Large intestine (tissue), 3 donors: ENCODE measurements around the gene FARS2. TPM values are rescaled to one million over a fixed set of nuclear protein-coding genes. Genes with fewer than 3 reads are reported as not detected.
A peak's percentile ranks its signal among the peaks of the same experiment; 100 is the strongest.

Experiments used
- DNase-seq, 2 donors: peaks; one replicate each; pipeline versions ENCODE4 v3.0.0 to v3.0.0-alpha.2; 2013
- H3K27ac ChIP-seq: one replicate; pipeline ENCODE4 v1.5.1; 2013; ENCODE audit warnings: low read length
- H3K27me3 ChIP-seq: 2 replicates; pipeline ENCODE4 v1.6.1; 2013; ENCODE audit warnings: low read length; ENCODE audit not compliant: control insufficient read depth, insufficient read depth
- H3K36me3 ChIP-seq: 2 replicates; pipeline ENCODE4 v1.6.1; 2013; ENCODE audit warnings: low read length; ENCODE audit not compliant: control insufficient read depth, insufficient read depth
- H3K4me1 ChIP-seq: one replicate; pipeline ENCODE4 v1.6.1; 2013; ENCODE audit warnings: low read length; ENCODE audit not compliant: control insufficient read depth, insufficient read depth
- H3K4me3 ChIP-seq: one replicate; pipeline ENCODE4 v1.5.1; 2013; ENCODE audit warnings: low read length
- H3K9me3 ChIP-seq: one replicate; pipeline ENCODE4 v1.6.1; 2013; ENCODE audit warnings: mild to moderate bottlenecking, low read depth, low read length, moderate library complexity; ENCODE audit not compliant: control insufficient read depth
- WGBS: methylation state at CpG from one replicate; pipeline ENCODE4 v1.1.5; 2013; ENCODE audit warnings: low lambda C conversion rate; ENCODE audit not compliant: insufficient coverage; 5-methylcytosine and 5-hydroxymethylcytosine counted together
- polyA plus RNA-seq: library from polyadenylated mRNA; unstranded; fragments of 120-200 nt; gene quantifications from one replicate; pipeline ENCODE4 v1.2.1, GENCODE V29; 2013

Gene FARS2
- polyA plus RNA-seq, 1 donor = 14.3 TPM

DNA sequence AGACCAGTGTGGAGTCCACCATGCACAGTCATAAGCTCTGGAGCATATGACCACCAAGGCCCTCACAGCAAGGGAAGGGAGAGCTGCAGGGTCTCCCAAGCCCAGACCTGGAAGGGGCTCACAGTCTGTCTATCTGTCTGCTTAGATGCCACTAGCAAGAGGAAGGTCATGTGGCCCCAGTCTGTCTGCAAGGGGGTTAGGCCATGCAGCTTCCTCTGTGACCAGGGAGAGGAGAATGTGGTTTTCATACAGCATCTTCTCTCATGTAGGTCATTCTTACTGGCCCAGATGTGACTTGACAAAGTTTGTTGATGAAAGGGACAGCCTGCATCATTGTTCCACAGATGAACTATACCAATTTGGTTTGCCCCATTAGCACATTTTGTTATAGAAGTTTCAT is 260.8 kb downstream of the FARS2 start:
- no peaks in the 10 kb centered on the region for H3K4me1 ChIP-seq
- H3K27ac ChIP-seq = no peak overlapping the region
- DNase-seq = no peak
- no peaks in the 10 kb centered on the region for H3K9me3 ChIP-seq
- H3K4me3 ChIP-seq = no peak overlapping the region
- H3K27me3 ChIP-seq = no peaks in the 10 kb centered on the region
- no peaks in the 10 kb centered on the region for H3K36me3 ChIP-seq

DNA sequence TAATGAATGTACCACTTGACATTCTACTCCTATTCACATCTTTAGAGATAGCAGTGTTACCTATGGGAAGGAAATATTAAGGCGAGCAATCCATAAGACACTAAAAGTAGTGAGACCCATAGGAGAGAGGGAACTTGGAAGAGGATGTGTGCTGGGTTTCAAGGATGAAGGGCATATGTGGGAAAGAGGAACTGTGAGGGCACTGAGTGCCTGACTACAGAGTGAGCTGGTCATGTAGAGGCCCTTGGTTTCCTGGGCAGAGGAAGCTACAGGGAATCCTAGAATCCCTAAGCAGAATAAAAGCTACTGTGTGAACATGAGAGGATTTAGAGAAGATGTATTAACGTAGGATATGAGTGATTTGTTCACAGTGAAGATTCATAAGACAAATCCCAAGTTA is 262.8 kb downstream of the FARS2 start:
- Histone ChIP-seq H3K27ac (no peak overlapping the region), H3K36me3 (no peaks in the 10 kb centered on the region), H3K9me3 (no peaks in the 10 kb centered on the region), H3K4me3 (no peak overlapping the region), H3K27me3 (no peaks in the 10 kb centered on the region), H3K4me1 (no peaks in the 10 kb centered on the region)
- no peak for DNase-seq
- 100% methylated on average over 1 of the region's 2 CpGs for WGBS

DNA sequence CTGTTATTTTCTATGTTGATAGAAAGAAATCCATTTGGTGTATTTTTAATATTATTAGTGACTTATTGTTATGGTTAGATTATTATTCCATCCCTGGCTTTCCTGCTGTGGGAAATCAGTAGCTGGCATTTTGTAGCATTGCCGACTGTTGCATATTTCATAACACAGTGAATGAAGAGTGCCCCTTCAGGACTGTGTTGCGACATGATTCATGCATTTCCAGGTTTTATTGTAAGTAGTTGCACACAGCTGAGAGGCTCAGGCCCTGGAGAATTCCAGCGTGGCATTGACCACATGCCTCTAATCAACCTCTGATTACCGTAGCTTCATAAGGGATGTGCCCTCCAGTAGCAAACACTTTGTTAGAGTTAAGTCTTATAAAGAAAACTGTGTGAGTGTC is 263.9 kb downstream of the FARS2 start:
- no peaks in the 10 kb centered on the region for H3K27me3 ChIP-seq
- DNase-seq = peak in 1 of 2 donors; percentile 14
- no peaks in the 10 kb centered on the region for H3K4me1 ChIP-seq
- no CpG with 5 or more reads among the region's 4 CpGs for WGBS
- no peak overlapping the region for H3K27ac ChIP-seq
- H3K4me3 ChIP-seq = no peak overlapping the region
- H3K36me3 ChIP-seq = no peaks in the 10 kb centered on the region
- no peaks in the 10 kb centered on the region for H3K9me3 ChIP-seq

GRCh38 chr6:5529015-5529414 is 267.7 kb downstream of the FARS2 start:
- H3K9me3 ChIP-seq = no peaks in the 10 kb centered on the region
- no peaks in the 10 kb centered on the region for H3K27me3 ChIP-seq
- H3K4me1 ChIP-seq = no peaks in the 10 kb centered on the region
- no peaks in the 10 kb centered on the region for H3K36me3 ChIP-seq
- no peak for DNase-seq
- no peak overlapping the region for H3K27ac ChIP-seq
- 80% methylated on average over 1 of the region's 6 CpGs for WGBS
- H3K4me3 ChIP-seq = no peak overlapping the region

GRCh38 chr6:5529733-5530132 is 268.4 kb downstream of the FARS2 start:
- Histone ChIP-seq H3K9me3 (no peaks in the 10 kb centered on the region), H3K4me3 (no peak overlapping the region), H3K4me1 (no peaks in the 10 kb centered on the region), H3K27me3 (no peaks in the 10 kb centered on the region), H3K27ac (no peak overlapping the region), H3K36me3 (no peaks in the 10 kb centered on the region)
- DNase-seq = no peak
- no CpG with 5 or more reads among the region's 1 CpG for WGBS

DNA sequence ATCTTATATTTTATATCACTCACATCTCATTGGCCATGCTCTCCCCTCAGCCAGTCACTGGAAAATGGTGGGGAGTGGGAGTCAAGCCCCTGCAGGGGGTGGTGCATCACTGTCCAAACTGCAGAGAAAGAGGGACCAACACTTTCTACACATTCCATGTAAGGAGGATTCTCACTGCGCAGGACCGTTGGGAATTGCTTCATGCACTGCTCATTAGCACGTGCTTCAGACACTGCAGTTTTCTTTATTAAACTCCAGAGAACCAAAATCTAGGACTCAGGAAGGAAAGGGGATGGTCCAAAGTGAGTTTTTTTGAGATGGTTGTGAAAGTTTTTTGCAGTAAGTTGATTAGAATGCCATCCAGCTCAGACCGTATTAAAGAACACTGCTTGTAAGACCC is 269.8 kb downstream of the FARS2 start:
- Histone ChIP-seq H3K4me1 (no peaks in the 10 kb centered on the region), H3K4me3 (no peak overlapping the region), H3K9me3 (no peaks in the 10 kb centered on the region), H3K27me3 (no peaks in the 10 kb centered on the region), H3K27ac (no peak overlapping the region), H3K36me3 (no peaks in the 10 kb centered on the region)
- WGBS = 100% methylated on average over 1 of the region's 4 CpGs
- DNase-seq = no peak

- no peaks in the 10 kb centered on the region for H3K4me1 ChIP-seq
- H3K4me3 ChIP-seq = no peak overlapping the region
- no peaks in the 10 kb centered on the region for H3K36me3 ChIP-seq
- no peak for DNase-seq
- 90% methylated on average over 2 of the region's 6 CpGs for WGBS
- no peak overlapping the region for H3K27ac ChIP-seq
- no peaks in the 10 kb centered on the region for H3K27me3 ChIP-seq
- H3K9me3 ChIP-seq = no peaks in the 10 kb centered on the region
Measured at GRCh38 chr6:5531853-5532375, 270.6 kb downstream of the FARS2 start.

DNA sequence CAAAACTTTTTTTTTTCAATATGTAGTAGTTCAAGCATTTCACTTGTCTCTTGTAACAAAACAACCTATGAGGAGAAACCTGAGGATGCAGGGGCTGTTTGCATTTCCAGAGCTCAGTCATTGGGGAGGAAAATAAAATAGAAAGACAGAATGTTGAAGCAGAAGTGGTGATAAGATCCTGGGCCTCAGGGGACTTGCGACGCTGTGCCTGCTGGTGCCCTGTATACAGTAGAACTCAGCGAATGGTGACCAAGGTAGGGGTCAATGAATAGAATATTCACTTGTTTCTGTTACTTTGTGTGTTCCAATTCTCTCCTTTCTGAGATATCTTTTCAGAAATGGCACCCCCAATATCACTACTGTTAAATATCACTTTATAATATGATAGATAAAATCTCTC is 271.6 kb downstream of the FARS2 start:
- H3K4me1 ChIP-seq = no peaks in the 10 kb centered on the region
- DNase-seq = no peak
- 100% methylated on average over 2 of the region's 3 CpGs for WGBS
- no peaks in the 10 kb centered on the region for H3K27me3 ChIP-seq
- H3K27ac ChIP-seq = no peak overlapping the region
- no peak overlapping the region for H3K4me3 ChIP-seq
- H3K36me3 ChIP-seq = no peaks in the 10 kb centered on the region
- no peaks in the 10 kb centered on the region for H3K9me3 ChIP-seq

GRCh38 chr6:5534643-5535042 is 273.3 kb downstream of the FARS2 start:
- Histone ChIP-seq H3K27ac (no peak overlapping the region), H3K9me3 (no peaks in the 10 kb centered on the region), H3K27me3 (no peaks in the 10 kb centered on the region), H3K4me1 (no peaks in the 10 kb centered on the region), H3K4me3 (no peak overlapping the region), H3K36me3 (no peaks in the 10 kb centered on the region)
- 100% methylated on average over 1 of the region's 9 CpGs for WGBS
- DNase-seq = no peak

DNA sequence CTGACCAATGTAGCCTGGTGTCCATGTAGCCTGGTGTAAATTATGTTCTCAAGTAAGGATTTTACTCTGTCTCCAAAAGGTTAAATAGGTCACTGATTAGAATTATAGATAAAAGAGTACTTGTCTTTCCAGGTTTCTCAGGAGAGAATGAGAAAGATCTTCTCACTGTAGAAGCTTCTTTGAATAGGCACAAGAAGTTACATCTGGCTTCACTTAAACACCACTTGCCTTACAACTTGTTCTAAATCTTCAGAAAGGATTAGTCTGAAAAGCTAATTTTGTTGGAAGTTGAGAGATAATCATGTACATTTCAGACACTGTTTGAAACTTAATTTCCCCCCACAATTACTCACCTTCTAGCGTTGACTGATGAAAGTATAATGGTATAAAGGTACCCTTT is 275.3 kb downstream of the FARS2 start:
- Histone ChIP-seq H3K27me3 (no peaks in the 10 kb centered on the region), H3K27ac (no peak overlapping the region)

DNA sequence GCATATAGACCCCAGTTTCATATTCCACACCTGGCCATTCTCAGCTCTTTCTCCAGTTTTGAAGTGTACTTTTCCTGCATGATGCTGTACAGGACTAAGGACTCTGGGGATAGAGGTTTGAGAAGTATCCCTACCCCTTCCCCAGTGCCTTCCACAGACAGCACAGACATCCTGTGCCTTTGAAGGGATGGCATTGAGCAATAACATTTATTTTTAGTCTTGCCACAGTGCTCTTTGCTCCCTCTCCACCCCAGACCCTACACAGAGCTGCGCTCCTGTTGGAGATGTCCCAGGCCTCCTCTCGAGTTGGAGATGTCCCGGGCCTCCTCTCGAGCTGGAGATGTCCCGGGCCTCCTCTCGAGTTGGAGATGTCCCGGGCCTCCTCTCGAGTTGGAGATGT is 275.8 kb downstream of the FARS2 start:
- no peaks in the 10 kb centered on the region for H3K4me1 ChIP-seq

More for the DNA sequence above, 275.3 kb downstream of the FARS2 start:
- H3K9me3 ChIP-seq = no peaks in the 10 kb centered on the region
- no peak for DNase-seq
- WGBS = no CpG with 5 or more reads among the region's 1 CpG
- no peaks in the 10 kb centered on the region for H3K36me3 ChIP-seq
- no peak overlapping the region for H3K4me3 ChIP-seq
- no peaks in the 10 kb centered on the region for H3K4me1 ChIP-seq

More for the DNA sequence above, 275.8 kb downstream of the FARS2 start:
- H3K27ac ChIP-seq = no peak overlapping the region
- no peaks in the 10 kb centered on the region for H3K9me3 ChIP-seq
- WGBS = no CpG with 5 or more reads among the region's 8 CpGs
- H3K4me3 ChIP-seq = no peak overlapping the region
- H3K36me3 ChIP-seq = no peaks in the 10 kb centered on the region
- no peaks in the 10 kb centered on the region for H3K27me3 ChIP-seq
- DNase-seq = no peak
